Measurements from ENCODE around the gene ANKRD10. TPM values are rescaled to one million over a fixed set of nuclear protein-coding genes. Genes with fewer than 3 reads are reported as not detected.

ANKRD10 gene
- total and polyA plus RNA-seq, 5 donors = 41.1 to 90.9 (median 61.1) TPM

GRCh38 chr13:110860983-110861382, 53.9 kb downstream of the ANKRD10 start:
- no peak overlapping the region for H3K4me3 ChIP-seq (ENCODE audit: low read length)
- no peak overlapping the region for H3K27ac ChIP-seq (ENCODE audit: low read length)
- peaks cover 2% of the 10 kb centered on the region for H3K9me3 ChIP-seq (ENCODE audit: control insufficient read depth, low read length)
- ATAC-seq (no peak), DNase-seq (no peak)
- intact Hi-C loops (cut with DNase I) = no loop called here
- no peaks in the 10 kb centered on the region for H3K4me1 ChIP-seq (ENCODE audit: control insufficient read depth, insufficient read depth, low read length)
- no peaks in the 10 kb centered on the region for H3K27me3 ChIP-seq (ENCODE audit: control insufficient read depth, insufficient read depth)

GRCh38 chr13:110856942-110857835, 57.7 kb downstream of the ANKRD10 start:
- Histone ChIP-seq H3K9me3 (ENCODE audit: control insufficient read depth, low read length) (peaks cover 2% of the 10 kb centered on the region), H3K27ac (ENCODE audit: low read length) (no peak overlapping the region), H3K4me1 (ENCODE audit: control insufficient read depth, insufficient read depth, low read length) (no peaks in the 10 kb centered on the region), H3K4me3 (ENCODE audit: low read length) (no peak overlapping the region), H3K27me3 (ENCODE audit: control insufficient read depth, insufficient read depth) (no peaks in the 10 kb centered on the region)
- 85% methylated on average over 3 of the region's 3 CpGs for WGBS
- intact Hi-C loops (cut with DNase I) = no loop called here
- ATAC-seq (no peak), DNase-seq (no peak)

DNA sequence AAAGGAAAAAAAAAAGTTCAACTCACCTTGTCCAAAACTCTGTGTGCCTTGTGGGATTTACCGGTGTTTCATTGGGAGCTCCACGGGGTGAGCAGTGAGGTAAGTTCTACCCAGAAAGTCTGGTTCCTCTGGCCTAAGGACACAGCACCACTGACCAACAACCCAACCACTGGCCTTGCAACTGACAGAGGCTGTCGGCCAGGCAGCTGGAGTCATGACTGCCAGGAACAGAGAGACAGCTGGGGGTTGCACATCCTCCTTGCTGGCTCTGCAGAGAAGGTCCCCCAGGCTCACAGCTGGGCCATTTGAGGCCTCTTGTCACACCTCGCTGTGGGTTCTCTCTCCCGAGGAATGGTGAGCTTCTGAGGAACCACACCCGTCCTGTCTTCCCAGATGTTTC, 59.5 kb downstream of the ANKRD10 start:
- Histone ChIP-seq H3K4me3 (ENCODE audit: low read length) (no peak overlapping the region), H3K9me3 (ENCODE audit: control insufficient read depth, low read length) (peaks cover 2% of the 10 kb centered on the region), H3K27ac (ENCODE audit: low read length) (no peak overlapping the region), H3K4me1 (ENCODE audit: control insufficient read depth, insufficient read depth, low read length) (no peaks in the 10 kb centered on the region), H3K27me3 (ENCODE audit: control insufficient read depth, insufficient read depth) (no peaks in the 10 kb centered on the region)
- 75% methylated on average over 6 of the region's 6 CpGs for WGBS
- intact Hi-C loops (cut with DNase I) = no loop called here
- ATAC-seq (no peak), DNase-seq (no peak)

DNA sequence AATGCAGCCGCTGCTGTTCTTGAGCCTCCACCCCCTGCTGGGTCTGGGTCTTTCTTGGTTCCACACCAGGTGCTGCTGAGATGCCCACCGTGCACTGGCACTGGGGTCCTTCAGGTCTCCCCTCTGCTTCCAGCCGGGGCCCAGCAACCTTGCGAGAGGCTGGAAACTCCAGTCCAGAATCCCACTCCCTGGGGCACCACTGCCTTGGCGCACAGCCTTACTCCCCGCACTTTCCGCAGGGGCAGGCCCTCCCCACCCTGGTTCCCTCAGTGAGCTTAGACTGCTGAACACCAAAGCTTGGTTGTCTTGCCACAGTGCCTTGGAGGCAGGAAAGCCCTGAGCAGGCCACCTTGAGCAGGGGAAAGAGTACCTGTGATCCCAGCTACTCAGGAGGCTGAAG, 60.0 kb downstream of the ANKRD10 start:
- no peak for ATAC-seq
- intact Hi-C loops (cut with DNase I) = no loop called here
- Histone ChIP-seq H3K27me3 (ENCODE audit: control insufficient read depth, insufficient read depth) (no peaks in the 10 kb centered on the region), H3K4me3 (ENCODE audit: low read length) (no peak overlapping the region), H3K9me3 (ENCODE audit: control insufficient read depth, low read length) (peaks cover 2% of the 10 kb centered on the region), H3K4me1 (ENCODE audit: control insufficient read depth, insufficient read depth, low read length) (no peaks in the 10 kb centered on the region), H3K27ac (ENCODE audit: low read length) (no peak overlapping the region)
- no peak for DNase-seq
- 88% methylated on average over 7 of the region's 7 CpGs for WGBS

DNA sequence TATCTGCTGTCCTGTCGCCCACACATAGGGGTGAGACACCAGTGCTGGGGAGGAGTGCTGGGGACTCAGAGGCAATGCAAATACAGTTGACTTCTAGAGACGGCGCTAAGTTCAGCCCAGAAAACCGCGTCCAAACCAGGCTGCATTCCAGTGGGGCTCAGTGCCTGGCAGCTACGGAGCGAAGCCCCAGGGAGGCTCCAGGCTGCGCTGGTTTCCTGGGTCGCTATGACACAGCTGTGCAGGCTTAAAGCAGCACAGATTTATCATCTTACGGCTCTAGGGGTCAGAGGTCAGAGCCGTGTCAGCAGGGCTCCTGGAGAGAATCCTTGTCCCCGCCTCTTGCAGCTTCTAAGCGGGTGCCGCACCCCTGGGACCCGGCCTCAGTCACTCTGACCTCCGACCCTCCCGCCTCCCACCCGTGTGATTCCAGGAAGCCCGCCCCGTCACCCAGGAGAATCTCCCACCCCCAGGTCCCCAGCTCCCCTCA, 61.6 kb downstream of the ANKRD10 start:
- no peaks in the 10 kb centered on the region for H3K4me1 ChIP-seq (ENCODE audit: control insufficient read depth, insufficient read depth, low read length)
- H3K27me3 ChIP-seq (ENCODE audit: control insufficient read depth, insufficient read depth) = no peaks in the 10 kb centered on the region
- intact Hi-C loops (cut with DNase I) = no loop called here
- H3K9me3 ChIP-seq (ENCODE audit: control insufficient read depth, low read length) = peaks cover 2% of the 10 kb centered on the region
- no peak overlapping the region for H3K4me3 ChIP-seq (ENCODE audit: low read length)
- no peak overlapping the region for H3K27ac ChIP-seq (ENCODE audit: low read length)
- WGBS = 62% methylated on average over 20 of the region's 20 CpGs
- DNase-seq (peak in 1 of 3 donors; percentile 50), ATAC-seq (peak in 1 of 2 donors; percentile 48)

DNA sequence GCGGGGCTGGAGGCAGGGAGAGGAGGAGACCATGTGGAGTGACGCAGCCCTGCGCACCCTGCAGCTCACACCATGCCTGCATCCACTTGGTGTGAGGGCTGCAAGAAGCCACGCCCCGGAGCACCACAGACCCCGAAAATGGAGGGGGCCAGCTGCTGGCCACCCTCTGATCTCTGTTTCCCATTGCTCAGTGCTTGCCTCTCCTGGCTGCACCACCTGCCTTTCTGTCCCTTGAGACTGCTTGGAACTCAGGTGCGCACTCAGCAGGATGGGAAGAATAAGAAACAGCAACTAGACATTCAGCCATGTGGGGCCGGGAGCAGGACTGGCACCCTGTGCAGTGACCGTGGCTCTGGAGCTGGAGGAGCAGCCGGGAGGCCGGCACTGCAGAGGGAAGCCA, 64.0 kb downstream of the ANKRD10 start:
- Histone ChIP-seq H3K4me1 (ENCODE audit: control insufficient read depth, insufficient read depth, low read length) (no peaks in the 10 kb centered on the region), H3K27me3 (ENCODE audit: control insufficient read depth, insufficient read depth) (no peaks in the 10 kb centered on the region), H3K27ac (ENCODE audit: low read length) (no peak overlapping the region), H3K4me3 (ENCODE audit: low read length) (no peak overlapping the region), H3K9me3 (ENCODE audit: control insufficient read depth, low read length) (no peaks in the 10 kb centered on the region)
- intact Hi-C loops (cut with DNase I) = no loop called here
- WGBS = 73% methylated on average over 11 of the region's 11 CpGs
- DNase-seq (no peak), ATAC-seq (no peak)

GRCh38 chr13:110850006-110850405, 64.9 kb downstream of the ANKRD10 start:
- no peak for ATAC-seq
- Histone ChIP-seq H3K4me3 (ENCODE audit: low read length) (no peak overlapping the region), H3K27ac (ENCODE audit: low read length) (no peak overlapping the region), H3K9me3 (ENCODE audit: control insufficient read depth, low read length) (no peaks in the 10 kb centered on the region), H3K27me3 (ENCODE audit: control insufficient read depth, insufficient read depth) (no peaks in the 10 kb centered on the region), H3K4me1 (ENCODE audit: control insufficient read depth, insufficient read depth, low read length) (no peaks in the 10 kb centered on the region)
- no peak for DNase-seq
- 51% methylated on average over 4 of the region's 4 CpGs for WGBS
- intact Hi-C loops (cut with DNase I) = no loop called here

GRCh38 chr13:110845520-110845919, 69.3 kb downstream of the ANKRD10 start:
- intact Hi-C loops (cut with DNase I) = no loop called here
- Histone ChIP-seq H3K4me3 (ENCODE audit: low read length) (no peak overlapping the region), H3K27ac (ENCODE audit: low read length) (no peak overlapping the region), H3K4me1 (ENCODE audit: control insufficient read depth, insufficient read depth, low read length) (no peaks in the 10 kb centered on the region), H3K27me3 (ENCODE audit: control insufficient read depth, insufficient read depth) (no peaks in the 10 kb centered on the region), H3K9me3 (ENCODE audit: control insufficient read depth, low read length) (no peaks in the 10 kb centered on the region)
- ATAC-seq = no peak
- WGBS = 59% methylated on average over 3 of the region's 3 CpGs
- DNase-seq = no peak

DNA sequence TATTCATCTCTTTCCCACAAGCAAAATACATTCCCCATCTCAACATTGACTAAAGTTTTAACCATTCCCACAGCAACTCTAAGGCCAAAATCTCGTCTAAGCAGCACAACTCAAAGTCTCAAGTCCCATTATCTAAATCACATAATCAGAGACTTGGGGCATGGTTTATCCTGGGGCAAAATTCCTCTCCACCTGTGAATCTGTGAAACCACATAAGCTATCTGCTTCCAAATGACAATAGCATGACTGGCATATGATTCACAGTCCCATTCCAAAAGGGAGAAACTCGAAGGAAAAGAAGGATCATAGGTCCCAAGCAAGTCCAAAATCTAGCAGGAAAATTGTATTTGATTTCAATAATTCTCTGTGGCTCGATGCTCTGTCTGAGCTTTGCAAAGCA, 73.0 kb downstream of the ANKRD10 start:
- no peak for ATAC-seq
- H3K9me3 ChIP-seq (ENCODE audit: control insufficient read depth, low read length) = no peaks in the 10 kb centered on the region
- H3K27ac ChIP-seq (ENCODE audit: low read length) = no peak overlapping the region
- peaks cover 3% of the 10 kb centered on the region for H3K4me1 ChIP-seq (ENCODE audit: control insufficient read depth, insufficient read depth, low read length)
- no peak for DNase-seq
- no peak overlapping the region for H3K4me3 ChIP-seq (ENCODE audit: low read length)
- 57% methylated on average over 3 of the region's 3 CpGs for WGBS
- H3K27me3 ChIP-seq (ENCODE audit: control insufficient read depth, insufficient read depth) = no peaks in the 10 kb centered on the region
- intact Hi-C loops (cut with DNase I) = no loop called here

DNA sequence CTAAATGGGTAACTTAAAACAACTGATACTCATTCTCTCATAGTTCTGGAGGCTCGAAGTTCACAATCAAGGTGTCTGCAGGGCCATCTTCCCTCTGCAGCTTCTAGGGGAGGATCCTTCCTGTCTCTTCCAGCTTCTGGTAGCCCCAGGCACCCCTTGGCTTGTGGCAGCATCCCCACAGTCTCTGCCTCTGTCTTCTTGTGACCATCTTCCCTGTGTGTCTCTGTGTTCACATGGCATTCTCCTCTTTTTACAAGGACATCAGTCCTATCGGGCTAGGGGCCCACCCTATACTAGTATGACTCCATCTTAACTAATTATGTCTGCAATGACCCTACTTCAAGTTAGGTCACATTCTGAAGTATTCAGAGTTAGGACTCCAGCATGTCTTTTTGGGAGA, 73.5 kb downstream of the ANKRD10 start:
- Histone ChIP-seq H3K4me3 (ENCODE audit: low read length) (no peak overlapping the region), H3K27me3 (ENCODE audit: control insufficient read depth, insufficient read depth) (no peaks in the 10 kb centered on the region), H3K9me3 (ENCODE audit: control insufficient read depth, low read length) (no peaks in the 10 kb centered on the region), H3K27ac (ENCODE audit: low read length) (no peak overlapping the region), H3K4me1 (ENCODE audit: control insufficient read depth, insufficient read depth, low read length) (peaks cover 3% of the 10 kb centered on the region)
- WGBS = 83% methylated on average over 2 of the region's 2 CpGs
- ATAC-seq (no peak), DNase-seq (no peak)
- intact Hi-C loops (cut with DNase I) = no loop called here

DNA sequence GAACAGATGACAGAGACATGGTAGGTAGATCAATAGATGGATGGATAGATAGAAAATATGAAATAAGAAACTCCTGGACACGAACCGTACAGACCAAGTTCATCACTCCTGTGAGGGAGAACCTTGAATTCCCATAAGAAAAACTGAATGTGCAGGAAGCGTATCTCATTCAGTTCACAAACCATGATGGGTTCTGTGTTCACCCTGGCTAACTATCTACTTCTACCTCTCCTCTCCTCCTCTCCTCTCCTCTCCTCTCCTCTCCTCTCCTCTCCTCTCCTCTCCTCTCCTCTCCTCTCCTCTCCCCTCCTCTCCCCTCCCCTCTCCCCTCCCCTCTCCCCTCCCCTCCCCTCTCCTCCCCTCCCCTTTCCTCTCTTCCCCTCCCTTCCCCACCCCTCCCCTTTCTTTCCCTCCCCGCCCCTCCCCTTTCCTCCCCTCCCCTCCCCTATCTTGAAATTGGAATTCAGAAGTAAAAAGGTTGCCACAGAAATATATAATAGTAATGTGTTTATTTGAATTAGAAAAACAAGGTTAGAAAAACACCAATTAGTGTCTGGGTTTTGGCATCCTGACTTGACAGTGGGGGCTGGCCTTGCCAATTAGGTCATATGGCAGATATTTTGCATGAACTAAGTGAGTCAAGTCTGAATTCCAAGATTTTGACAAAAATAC, 75.9 kb downstream of the ANKRD10 start:
- 95% methylated on average over 3 of the region's 4 CpGs for WGBS

More for the DNA sequence above, 75.9 kb downstream of the ANKRD10 start:
- Histone ChIP-seq H3K27ac (ENCODE audit: low read length) (no peak overlapping the region), H3K9me3 (ENCODE audit: control insufficient read depth, low read length) (no peaks in the 10 kb centered on the region), H3K4me3 (ENCODE audit: low read length) (no peak overlapping the region), H3K4me1 (ENCODE audit: control insufficient read depth, insufficient read depth, low read length) (peaks cover 3% of the 10 kb centered on the region), H3K27me3 (ENCODE audit: control insufficient read depth, insufficient read depth) (no peaks in the 10 kb centered on the region)
- intact Hi-C loops (cut with DNase I) = no loop called here
- ATAC-seq = no peak
- no peak for DNase-seq

Measured in right cardiac atrium (tissue), 5 donors.